MG63 (cell line): ENCODE measurements around the gene MMP15. TPM values are rescaled to one million over a fixed set of nuclear protein-coding genes. Genes with fewer than 3 reads are reported as not detected.

ENCODE experiments used
- DNase-seq: peaks from one replicate; pipeline ENCODE4 v3.0.0-alpha.2; 2020
- H3K27me3 ChIP-seq: fragments of 250-450 bp; sonication (Bioruptor Pico); 2 replicates; pipeline ENCODE4 v1.5.1; 2020; ENCODE audit warnings: mild to moderate bottlenecking, moderate library complexity
- H3K36me3 ChIP-seq: fragments of 250-450 bp; sonication (Bioruptor Pico); 2 replicates; pipeline ENCODE4 v1.5.1; 2020; ENCODE audit warnings: mild to moderate bottlenecking, moderate library complexity
- H3K4me3 ChIP-seq: fragments of 250-450 bp; sonication (Bioruptor Pico); 2 replicates; pipeline ENCODE4 v1.5.1; 2020; ENCODE audit warnings: mild to moderate bottlenecking, moderate library complexity
- H3K9me3 ChIP-seq: fragments of 250-450 bp; sonication (Bioruptor Pico); 2 replicates; pipeline ENCODE4 v1.5.1; 2020; ENCODE audit warnings: mild to moderate bottlenecking, moderate library complexity
- total RNA-seq: library from RNA; depleted of rRNA; stranded (reverse); fragments of >200 nt; shearing (Covaris generic); gene quantifications from 2 replicates; pipeline ENCODE4 v1.2.3, GENCODE V29; 2014; ENCODE audit warnings: low replicate concordance

MMP15 gene
- total RNA-seq, 1 experiment from 2014 or later, result 14.5 TPM

GRCh38 chr16:58039829-58040495 is 14.4 kb downstream of the MMP15 start:
- no peaks in the 10 kb centered on the region for H3K27me3 ChIP-seq
- no peak for DNase-seq
- no peak overlapping the region for H3K4me3 ChIP-seq
- H3K36me3 ChIP-seq, result no peaks in the 10 kb centered on the region
- no peaks in the 10 kb centered on the region for H3K9me3 ChIP-seq

GRCh38 chr16:58040496-58040846 is 14.9 kb downstream of the MMP15 start:
- Histone ChIP-seq H3K4me3 (no peak overlapping the region), H3K9me3 (no peaks in the 10 kb centered on the region), H3K36me3 (no peaks in the 10 kb centered on the region), H3K27me3 (no peaks in the 10 kb centered on the region)
- no peak for DNase-seq

- DNase-seq, result no peak
- Histone ChIP-seq H3K4me3 (no peak overlapping the region), H3K27me3 (no peaks in the 10 kb centered on the region), H3K36me3 (no peaks in the 10 kb centered on the region), H3K9me3 (no peaks in the 10 kb centered on the region)
Observed at GRCh38 chr16:58040945-58041627, 15.5 kb downstream of the MMP15 start.

GRCh38 chr16:58041628-58041955 is 16.0 kb downstream of the MMP15 start:
- H3K27me3 ChIP-seq, result no peaks in the 10 kb centered on the region

GRCh38 chr16:58042001-58042885 is 16.7 kb downstream of the MMP15 start:
- no peak for DNase-seq

More at GRCh38 chr16:58041628-58041955, 16.0 kb downstream of the MMP15 start:
- no peaks in the 10 kb centered on the region for H3K9me3 ChIP-seq
- no peak for DNase-seq
- no peaks in the 10 kb centered on the region for H3K36me3 ChIP-seq
- H3K4me3 ChIP-seq, result no peak overlapping the region

GRCh38 chr16:58042886-58043515 is 17.4 kb downstream of the MMP15 start:
- Histone ChIP-seq H3K4me3 (no peak overlapping the region), H3K9me3 (no peaks in the 10 kb centered on the region), H3K27me3 (no peaks in the 10 kb centered on the region), H3K36me3 (no peaks in the 10 kb centered on the region)
- no peak for DNase-seq

More at GRCh38 chr16:58042001-58042885, 16.7 kb downstream of the MMP15 start:
- Histone ChIP-seq H3K4me3 (no peak overlapping the region), H3K36me3 (no peaks in the 10 kb centered on the region), H3K27me3 (no peaks in the 10 kb centered on the region), H3K9me3 (no peaks in the 10 kb centered on the region)

- Histone ChIP-seq H3K36me3 (no peaks in the 10 kb centered on the region), H3K4me3 (no peak overlapping the region), H3K9me3 (no peaks in the 10 kb centered on the region), H3K27me3 (no peaks in the 10 kb centered on the region)
- DNase-seq, result no peak
Observed at GRCh38 chr16:58043571-58044155, 18.1 kb downstream of the MMP15 start.

GRCh38 chr16:58044266-58045019 is 18.9 kb downstream of the MMP15 start:
- no peak for DNase-seq
- Histone ChIP-seq H3K27me3 (no peaks in the 10 kb centered on the region), H3K4me3 (no peak overlapping the region)

GRCh38 chr16:58045096-58045495 is 19.5 kb downstream of the MMP15 start:
- Histone ChIP-seq H3K9me3 (no peaks in the 10 kb centered on the region), H3K4me3 (no peak overlapping the region), H3K36me3 (no peaks in the 10 kb centered on the region), H3K27me3 (no peaks in the 10 kb centered on the region)
- DNase-seq, result no peak

More at GRCh38 chr16:58044266-58045019, 18.9 kb downstream of the MMP15 start:
- Histone ChIP-seq H3K9me3 (no peaks in the 10 kb centered on the region), H3K36me3 (no peaks in the 10 kb centered on the region)

- Histone ChIP-seq H3K9me3 (no peaks in the 10 kb centered on the region), H3K36me3 (no peaks in the 10 kb centered on the region), H3K27me3 (no peaks in the 10 kb centered on the region), H3K4me3 (no peak overlapping the region)
- DNase-seq, result no peak
Observed at GRCh38 chr16:58046054-58046881, 20.7 kb downstream of the MMP15 start.

- Histone ChIP-seq H3K4me3 (no peak overlapping the region), H3K9me3 (no peaks in the 10 kb centered on the region), H3K36me3 (no peaks in the 10 kb centered on the region), H3K27me3 (no peaks in the 10 kb centered on the region)
- no peak for DNase-seq
Observed at GRCh38 chr16:58046936-58047335, 21.4 kb downstream of the MMP15 start.

- no peak for DNase-seq
Observed at GRCh38 chr16:58047557-58048348, 22.2 kb downstream of the MMP15 start.

GRCh38 chr16:58048494-58049231 is 23.1 kb downstream of the MMP15 start:
- DNase-seq, result no peak
- no peaks in the 10 kb centered on the region for H3K36me3 ChIP-seq
- H3K9me3 ChIP-seq, result no peaks in the 10 kb centered on the region

More at GRCh38 chr16:58047557-58048348, 22.2 kb downstream of the MMP15 start:
- H3K27me3 ChIP-seq, result no peaks in the 10 kb centered on the region
- H3K36me3 ChIP-seq, result no peaks in the 10 kb centered on the region
- no peaks in the 10 kb centered on the region for H3K9me3 ChIP-seq
- no peak overlapping the region for H3K4me3 ChIP-seq

More at GRCh38 chr16:58048494-58049231, 23.1 kb downstream of the MMP15 start:
- H3K27me3 ChIP-seq, result no peaks in the 10 kb centered on the region
- no peak overlapping the region for H3K4me3 ChIP-seq
